SHP77 (cell line): ENCODE data around the gene HDAC1.
"Not testable (repeated sequence)": the region's sequence is repeated elsewhere in the genome, so short reads cannot be mapped to it uniquely, and the experiment has no call there.

Experiments
- DNase-seq, 2 experiments: peaks; one replicate each; lab custom pipeline; 2025; lab: John Stamatoyannopoulos, UW

The HDAC1 gene

DNA sequence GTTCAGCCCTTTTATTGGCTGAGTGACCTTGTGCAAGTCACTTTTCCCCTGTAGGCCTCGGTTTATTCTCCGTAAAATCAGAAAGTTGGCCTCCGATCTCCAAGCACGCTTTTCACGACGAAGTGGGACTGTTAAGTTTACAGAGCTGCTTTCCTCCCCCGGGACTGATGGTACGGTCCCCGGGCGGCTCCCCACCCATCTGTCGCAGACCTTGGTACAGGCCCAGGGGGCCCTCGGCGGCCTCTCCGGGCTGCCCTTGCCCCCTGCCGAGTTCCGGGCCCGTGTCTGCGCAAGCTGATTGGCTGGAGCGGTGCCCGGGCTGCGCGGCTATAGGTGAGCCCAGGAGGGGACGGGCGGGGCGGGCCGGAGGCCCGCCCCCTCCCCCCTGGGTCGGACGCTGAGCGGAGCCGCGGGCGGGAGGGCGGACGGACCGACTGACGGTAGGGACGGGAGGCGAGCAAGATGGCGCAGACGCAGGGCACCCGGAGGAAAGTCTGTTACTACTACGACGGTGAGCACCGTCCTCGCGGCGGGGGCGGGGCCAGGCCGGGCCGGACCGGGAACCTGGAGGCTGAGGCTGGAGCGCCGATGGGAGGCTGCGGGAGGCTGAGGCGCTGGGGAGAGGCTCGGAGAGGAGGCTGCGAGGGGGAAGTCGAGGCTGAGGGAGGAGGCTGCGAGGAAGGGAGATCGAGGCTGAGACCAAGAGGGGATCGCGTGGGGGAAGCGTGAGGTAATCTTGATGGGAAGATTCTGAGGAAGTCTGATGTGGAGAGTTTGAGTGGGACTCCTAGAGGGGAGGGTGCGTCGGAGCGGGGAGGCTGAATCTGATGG, at the start of gene HDAC1:
Gene HDAC1, plus strand, starts transcription at position 376 of the 831 bp plus-strand sequence. Its CDS starts 87 bp downstream, at position 463.
- DNase-seq = peak; percentile 97 to 99

DNA sequence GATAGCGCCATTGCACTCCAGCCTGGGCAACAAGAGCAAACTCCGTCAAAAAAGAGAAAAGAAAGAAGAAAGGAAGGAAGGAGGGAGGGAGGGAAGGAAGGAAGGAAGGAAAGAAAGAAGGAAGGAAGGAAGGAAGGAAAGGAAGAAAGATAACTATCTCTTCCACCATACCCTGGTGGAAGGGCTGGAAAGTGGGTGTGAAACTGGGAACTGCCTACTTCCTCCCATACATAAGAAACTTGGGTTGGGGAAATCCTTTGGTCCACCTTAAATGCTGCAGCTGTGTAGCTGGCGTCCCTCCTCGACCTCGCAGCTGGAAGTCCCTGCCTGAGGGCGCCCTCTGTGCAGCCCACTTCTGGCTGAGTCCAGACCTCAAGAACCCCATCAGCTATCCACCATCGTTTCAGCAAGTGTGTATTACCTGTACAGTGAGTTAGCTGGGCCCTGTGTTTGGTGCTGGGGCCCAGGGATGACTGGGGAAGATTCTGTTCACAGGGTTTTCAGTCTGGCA, 49.5 kb upstream of the HDAC1 start:
- DNase-seq = peak in 1 of 2 experiments; percentile 45

DNA sequence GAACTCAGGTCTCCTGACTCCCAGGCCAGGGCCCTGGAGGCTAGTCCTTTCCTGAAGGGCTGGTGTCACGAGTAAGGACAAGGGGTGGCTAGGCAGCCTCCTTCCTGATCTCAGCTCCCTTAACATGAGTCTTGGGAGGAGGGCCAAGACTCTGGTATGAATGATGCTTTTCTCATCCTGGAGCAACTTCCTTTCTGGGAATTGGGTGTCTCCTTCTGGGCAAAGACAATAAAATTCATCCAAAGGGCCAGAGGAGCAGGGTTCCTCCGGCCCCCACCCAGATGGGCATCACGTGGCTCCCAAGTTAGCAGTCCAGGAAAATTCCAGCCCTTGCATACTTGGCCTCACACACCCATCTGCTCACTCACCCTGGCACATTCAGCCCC, 45.0 kb upstream of the HDAC1 start, which contains the start of gene FAM167B:
Gene FAM167B, plus strand, starts transcription at position 335 of the 386 bp plus-strand sequence. CDS start 200 bp downstream, outside the sequence.
- no peak for DNase-seq

DNA sequence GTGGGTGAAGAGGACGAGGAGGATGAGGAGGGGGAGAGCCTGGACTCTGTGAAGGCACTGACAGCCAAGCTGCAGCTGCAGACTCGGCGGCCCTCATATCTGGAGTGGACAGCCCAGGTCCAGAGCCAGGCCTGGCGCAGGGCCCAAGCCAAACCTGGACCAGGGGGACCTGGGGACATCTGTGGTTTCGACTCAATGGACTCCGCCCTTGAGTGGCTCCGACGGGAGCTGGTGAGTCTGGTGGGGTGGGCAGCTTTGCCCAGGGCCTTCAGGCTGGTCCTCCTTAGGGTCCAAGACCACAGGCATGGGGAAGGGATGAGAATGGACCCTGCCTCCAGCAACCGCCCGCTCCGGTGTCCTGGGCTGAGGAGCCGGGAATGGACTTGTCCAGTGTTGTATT, 44.4 kb upstream of the HDAC1 start:
- DNase-seq = no peak

DNA sequence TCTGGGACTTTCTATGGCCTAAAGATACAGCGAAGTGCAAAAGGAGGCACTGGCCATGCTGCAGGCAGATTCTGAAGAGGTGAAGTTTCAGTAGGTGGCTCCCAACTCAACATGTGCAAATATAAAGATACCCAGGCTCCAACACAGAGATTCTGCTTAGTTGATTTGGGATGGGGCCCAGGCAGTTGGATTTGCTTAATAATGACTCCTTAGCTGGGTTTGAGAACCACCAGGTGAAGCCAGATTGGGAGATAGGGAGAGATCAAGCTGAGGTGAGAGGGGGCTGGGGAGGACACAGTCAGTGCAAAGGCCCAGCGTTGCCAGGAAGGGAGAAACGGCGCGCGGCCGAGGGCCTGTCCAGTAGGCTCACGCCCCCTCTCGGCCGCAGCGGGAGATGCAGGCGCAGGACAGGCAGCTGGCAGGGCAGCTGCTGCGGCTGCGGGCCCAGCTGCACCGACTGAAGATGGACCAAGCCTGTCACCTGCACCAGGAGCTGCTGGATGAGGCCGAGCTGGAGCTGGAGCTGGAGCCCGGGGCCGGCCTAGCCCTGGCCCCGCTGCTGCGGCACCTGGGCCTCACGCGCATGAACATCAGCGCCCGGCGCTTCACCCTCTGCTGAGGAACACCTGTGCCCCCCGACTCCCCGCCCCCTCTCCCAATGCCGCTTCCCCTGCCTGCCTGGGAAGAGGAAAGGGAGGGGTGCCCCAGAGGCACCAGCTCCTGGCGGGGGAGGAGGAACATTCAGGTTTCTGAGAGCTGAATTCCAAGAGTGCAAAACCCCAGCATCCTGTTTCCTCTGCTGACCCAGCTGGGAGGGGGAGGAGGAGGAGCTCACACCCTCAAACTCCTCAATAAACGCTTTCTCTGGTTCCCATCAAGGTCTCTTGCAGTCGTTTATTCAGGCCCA, 43.6 kb upstream of the HDAC1 start:
- peak; percentile 92 to 94 for DNase-seq

DNA sequence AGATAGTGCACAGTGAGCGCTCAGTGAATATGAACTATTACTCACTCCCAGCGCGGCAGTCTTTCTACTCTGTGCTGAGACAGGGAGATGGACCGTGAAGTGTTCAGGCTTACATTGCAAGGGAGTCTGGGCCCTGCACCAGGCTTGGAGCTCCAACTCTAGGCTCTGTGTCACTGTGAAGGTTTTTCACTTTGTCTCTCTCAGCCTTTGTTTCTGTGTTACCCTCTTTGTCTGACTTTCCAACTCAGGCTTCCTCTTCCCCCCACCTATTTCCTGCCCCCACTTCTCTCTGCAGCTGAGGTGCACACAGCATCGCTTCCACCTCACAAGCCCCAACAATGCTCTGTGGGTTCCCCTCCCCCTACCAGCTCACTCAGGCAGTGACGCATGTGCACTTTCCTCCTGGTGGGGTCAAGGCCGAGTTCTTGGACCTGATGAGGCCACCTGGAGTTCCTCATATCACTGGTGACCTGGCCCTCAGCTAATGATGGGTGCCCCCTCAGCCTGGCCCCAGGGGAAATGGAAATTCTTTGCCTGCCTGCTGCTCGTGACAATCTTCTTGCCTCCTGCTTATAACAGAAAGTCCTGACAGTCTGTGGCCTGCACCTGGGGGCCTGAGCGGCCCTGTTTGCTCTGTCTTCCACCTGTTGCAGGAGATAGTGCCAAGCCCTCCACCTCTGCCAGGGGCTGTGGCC, 41.9 kb upstream of the HDAC1 start:
- DNase-seq = no peak

DNA sequence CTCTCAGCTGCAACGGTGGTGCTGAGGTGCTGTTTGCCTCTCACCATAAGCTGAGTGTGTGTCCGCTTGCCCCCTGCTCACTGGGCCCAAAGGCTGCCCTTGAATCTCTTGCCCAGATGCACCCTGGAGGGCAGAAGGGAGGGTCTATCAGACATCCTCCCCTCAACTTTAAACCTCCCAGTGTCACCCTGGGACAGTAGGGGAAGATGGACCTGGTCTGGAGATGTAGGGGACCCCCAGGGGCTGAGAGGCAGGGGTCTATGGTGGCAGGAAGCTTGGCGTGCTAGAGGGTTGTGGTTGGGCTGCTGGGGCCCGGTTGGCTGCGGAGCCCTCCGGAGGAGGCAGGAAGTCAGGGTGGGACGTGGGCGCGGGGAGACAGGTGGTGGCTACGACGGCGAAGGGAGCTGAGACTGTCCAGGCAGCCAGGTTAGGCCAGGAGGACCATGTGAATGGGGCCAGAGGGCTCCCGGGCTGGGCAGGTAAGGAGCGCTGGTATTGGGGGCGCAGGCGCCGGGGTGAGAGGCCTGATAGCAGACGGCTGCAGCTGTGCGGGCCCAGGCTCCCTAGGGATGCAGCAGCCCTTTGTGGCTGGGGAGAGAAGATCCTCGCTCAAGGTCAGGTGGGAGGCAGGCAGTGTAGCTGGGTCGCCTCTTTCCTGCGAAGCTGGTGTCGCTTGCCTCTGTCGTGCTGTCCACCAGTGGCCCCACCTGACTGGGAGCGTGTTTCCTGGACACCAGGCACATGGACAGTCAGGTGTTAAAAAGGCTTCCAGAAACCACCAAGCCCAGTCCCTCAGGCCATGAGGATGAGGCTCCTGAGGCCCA, 40.8 kb upstream of the HDAC1 start, which contains the start of gene LCK:
Gene LCK, plus strand, starts transcription at position 373 of the 824 bp plus-strand sequence. CDS start 23,065 bp downstream, outside the sequence.
- DNase-seq = no peak

DNA sequence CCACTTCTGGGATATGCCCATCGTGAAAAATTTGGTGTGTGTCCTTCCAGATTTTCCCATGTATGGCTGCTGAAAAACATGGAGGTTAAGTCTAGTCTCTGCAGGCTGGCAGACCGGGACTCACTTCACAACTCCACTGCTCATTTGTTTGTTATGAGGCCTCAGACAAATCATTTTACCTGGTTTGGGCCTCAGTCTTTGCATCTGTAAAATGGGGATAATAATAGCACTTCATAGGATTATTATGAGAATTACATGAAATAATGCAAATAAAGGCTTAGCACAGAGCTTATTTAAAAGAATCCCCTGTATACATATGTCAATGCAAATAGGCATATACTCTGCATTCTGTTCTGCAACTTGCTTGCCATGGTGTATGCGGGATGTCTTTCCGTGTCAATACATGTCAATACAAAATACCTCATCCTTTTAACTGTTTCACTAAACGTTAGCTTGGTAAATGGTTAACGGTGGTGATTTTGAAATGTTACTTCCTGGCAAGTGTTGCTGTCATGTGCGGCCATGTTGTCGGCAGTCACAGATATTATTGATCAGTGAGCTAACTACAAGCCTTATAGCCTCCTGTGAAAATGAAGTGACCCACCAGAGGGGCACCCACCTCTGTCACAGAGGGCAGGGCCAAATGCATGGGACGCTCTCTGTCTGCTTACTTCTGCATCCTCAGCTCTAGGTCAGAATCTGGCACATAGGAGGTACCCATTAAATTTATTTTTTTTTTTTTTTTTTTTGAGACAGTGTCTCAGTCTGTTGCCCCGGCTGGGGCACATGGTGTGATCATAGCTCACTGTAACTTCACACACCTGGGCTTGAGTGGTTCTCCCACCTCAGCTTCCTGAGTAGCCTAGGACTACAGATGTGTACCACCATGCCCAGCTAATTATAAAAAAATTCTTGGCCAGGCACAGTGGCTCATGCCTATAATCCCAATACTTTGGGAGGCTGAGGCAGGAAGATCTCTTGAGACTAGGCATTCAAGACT, 36.5 kb upstream of the HDAC1 start:
- no peak for DNase-seq

DNA sequence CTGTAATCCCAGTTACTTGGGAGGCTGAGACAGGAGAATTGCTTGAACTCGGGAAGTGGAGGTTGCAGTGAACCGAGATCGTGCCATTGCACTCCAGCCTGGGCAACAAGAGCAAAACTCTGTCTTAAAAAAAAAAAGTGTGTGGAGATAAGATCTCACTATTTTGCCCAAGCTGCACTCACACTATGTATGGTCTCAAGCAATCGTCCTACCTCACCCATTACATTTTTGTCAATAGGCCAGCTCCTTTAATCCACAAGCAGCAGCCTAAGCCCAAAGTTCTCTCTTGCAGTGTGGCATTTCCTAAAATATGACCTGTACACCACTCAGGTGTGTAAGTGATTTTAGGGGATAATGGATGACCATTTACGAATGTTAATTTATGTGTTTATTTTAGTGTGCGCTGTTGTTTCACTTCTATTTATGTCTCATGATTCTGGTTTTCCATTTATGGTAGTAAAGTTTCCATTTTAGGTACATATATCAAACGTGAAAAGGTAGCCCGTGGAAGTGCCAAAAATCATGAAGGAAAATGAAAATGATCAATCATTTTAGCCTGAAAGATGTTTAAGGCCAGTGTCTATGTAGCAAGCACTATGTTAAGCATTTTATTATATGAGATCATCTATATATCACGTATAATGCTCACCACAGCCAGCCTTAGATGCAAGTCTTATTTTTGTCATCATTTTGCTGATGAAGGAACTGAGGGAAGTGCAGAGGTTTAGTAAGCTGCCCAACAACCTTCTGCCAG, 35.2 kb upstream of the HDAC1 start:
- no peak for DNase-seq

DNA sequence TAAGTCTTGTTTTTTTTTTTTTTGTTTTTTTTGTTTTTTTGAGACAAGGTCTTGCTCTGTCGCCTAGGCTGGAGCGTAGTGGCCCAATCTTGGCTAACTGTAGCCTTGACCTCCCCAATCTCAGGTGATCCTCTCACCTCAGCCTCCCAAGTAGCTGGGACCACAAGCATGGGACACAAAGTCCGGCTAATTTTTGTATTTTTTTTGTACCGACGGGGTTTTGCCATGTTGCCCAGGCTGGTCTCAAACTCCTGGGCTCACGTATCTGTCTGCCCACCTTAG, 34.7 kb upstream of the HDAC1 start:
- no peak for DNase-seq

DNA sequence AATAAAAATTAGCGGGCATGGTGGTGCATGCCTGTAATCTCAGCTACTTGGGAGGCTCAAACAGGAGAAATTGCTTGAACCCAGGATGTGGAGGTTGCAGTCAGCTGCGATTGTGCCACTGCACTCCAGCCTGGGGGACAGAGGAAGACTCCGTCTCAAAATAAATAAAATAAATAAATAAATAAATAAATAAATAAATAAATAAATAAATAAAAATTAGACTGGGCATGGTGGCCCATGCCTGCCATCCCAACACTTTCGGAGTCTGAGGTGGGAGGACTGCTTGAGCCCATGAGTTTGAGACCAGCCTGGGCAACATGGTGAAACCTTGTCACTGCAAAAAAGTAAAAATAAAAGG, 28.7 kb upstream of the HDAC1 start:
- DNase-seq = not testable (repeated sequence)

DNA sequence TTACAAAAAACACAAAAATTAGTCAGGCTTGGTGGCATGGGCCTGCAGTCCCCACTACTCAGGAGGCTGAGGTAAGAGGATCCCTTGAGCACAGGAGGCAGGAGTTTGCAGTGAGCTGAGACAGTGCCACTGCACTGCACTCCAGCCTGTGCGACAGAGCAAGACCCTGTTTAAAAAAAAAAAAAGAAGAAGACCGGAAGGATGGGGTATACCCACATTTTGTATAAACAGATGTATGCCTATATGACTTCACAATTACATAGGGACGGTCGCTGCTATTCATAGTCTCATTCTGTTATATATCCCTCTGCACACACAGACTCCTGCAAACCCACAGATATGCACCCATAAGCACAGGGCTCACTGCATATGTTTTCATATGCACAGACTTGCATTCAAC, 28.1 kb upstream of the HDAC1 start:
- DNase-seq = no peak

DNA sequence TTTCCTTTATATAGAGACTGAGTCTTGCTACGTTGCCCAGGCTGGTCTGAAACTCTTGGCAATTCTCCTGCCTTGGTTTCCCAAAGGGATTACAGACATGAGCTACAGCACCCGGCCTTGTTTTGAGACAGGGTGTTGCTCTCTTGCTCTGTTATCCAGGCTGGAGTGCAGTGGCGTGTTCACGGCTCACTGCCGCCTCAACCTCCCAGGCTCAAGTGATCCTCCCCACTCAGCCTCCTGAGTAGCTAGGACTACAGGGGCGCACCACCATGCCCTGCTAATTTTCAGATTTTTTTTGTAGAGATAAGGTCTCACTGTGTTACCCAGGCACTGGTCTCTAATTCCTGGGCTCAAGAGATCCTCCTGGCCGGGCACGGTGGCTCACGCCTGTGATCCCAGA, 26.0 kb upstream of the HDAC1 start:
- no peak for DNase-seq

DNA sequence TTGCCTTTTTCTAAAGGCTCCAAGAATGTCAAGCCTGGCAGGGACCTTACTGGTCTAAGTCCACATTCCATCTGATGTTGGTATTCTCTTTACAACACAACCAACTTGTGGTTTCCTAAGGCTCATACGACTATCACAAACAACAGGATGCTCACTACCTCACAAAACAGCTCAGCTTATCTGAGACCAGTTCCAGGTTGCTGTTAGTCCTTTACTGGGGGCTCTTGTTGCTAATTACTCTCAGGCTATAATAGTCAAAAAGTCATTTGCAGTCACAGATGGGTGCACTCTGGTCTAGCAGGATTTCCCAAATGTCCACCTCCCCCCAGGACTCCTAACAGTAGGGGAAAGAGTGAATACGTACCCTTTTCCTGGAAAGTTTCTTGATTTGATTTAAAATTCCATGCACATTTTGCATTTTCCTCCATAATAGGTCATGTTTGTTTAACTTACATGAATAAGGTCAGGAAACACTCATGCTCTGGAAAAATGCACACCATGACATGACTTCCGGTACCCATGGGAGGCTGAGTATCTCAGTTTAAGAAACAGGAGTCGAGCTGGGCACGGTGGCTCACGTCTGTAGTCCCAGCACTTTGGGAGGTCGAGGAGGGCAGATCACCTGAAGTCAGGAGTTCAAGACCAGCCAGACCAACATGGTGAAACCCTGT, 24.8 kb upstream of the HDAC1 start:
- no peak for DNase-seq

DNA sequence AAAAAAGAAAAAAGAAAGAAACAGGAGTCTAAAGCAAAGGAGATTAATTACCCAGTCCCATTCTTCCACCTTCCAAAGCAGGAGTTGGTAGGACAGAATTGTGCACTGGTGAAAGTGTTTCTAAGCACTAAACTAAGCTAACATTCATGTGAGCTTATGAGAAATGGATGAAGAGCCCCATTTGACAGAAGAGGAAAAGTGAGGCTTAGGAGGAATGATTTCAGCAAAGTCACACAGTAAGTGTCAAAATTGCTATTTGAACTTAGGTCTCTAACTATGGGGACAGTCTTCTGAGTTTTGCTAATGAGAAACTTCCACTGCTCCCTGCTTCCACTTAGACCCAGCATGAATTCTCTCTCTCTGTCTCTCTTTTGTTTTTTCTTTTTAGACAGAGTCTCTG, 22.1 kb upstream of the HDAC1 start:
- no peak for DNase-seq

DNA sequence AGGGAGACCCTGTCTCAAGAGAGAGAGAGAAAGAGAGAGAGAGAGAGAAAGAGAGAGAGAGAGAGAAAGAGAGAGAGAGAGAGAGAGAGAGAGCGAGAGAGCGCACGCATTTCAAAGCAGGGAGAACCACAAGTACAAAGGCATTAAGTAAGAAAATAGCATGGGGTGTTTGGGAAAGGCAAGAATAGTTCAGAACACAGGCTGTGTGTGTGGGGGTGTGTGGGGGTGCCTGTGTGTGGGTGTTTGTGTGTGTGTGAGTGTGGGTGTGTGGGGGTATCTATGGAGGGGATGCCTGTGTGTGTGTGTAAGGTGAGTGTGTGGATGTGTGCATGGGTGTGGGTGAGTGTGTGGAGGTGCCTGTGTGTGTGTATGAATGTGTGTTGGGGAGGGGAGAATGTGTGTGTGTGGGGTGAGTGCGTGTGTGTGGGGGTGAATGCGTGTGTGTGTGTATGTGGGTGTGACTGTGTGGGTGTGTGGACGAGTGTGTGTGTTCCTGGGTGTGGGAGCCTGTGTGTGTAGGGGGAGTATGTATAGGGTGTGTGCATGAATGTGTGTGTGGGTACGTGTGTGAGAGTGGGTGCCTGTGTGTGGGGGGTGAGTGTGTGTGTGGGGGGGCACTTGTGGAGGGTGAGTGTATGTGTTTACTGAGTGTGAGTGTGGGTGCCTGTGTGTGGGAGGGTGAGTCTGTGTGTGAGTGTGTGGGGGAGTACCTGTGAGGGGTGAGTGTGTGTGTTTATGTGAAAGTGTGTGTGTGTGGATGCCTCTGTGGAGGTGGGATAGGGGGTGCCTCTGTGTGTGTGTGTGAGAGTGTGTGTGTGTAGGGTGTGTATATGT, 19.1 kb upstream of the HDAC1 start:
- no peak for DNase-seq

DNA sequence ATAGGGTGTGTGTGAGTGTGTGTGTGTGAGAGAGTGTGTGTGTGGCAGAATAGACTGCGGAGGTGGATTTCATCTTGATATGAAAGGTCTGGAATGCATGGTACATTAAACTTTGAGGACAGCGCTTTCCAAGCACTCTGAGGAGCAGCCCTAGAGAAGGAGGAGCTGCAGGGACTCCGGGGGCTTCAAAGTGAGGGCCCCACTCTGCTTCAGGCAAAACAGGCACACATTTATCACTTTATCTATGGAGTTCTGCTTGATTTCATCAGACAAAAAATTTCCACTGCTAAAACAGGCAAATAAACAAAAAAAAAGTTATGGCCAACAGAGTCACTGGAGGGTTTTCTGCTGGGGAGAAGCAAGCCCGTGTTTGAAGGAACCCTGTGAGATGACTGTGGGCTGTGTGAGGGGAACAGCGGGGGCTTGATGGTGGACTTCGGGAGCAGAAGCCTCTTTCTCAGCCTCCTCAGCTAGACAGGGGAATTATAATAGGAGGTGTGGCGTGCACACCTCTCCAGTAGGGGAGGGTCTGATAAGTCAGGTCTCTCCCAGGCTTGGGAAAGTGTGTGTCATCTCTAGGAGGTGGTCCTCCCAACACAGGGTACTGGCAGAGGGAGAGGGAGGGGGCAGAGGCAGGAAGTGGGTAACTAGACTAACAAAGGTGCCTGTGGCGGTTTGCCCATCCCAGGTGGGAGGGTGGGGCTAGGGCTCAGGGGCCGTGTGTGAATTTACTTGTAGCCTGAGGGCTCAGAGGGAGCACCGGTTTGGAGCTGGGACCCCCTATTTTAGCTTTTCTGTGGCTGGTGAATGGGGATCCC, 18.3 kb upstream of the HDAC1 start:
- peak in 1 of 2 experiments; percentile 71 for DNase-seq
